Astrocyte (in vitro differentiated cells and primary cell): Measurements from ENCODE around the gene GET3. TPM values are rescaled to one million over a fixed set of nuclear protein-coding genes. Genes with fewer than 3 reads are reported as not detected.

Experiments
- DNase-seq: peaks from one replicate; pipeline ENCODE4 v3.0.0-alpha.2; 2010; ENCODE audit warnings: low read depth
- FAIRE-seq: peaks from 2 replicates; lab custom pipeline; 2011; peaks lifted over from hg19 to GRCh38; lab: Jason Lieb, UNC
- H2AFZ ChIP-seq: 2 replicates; pipeline ENCODE4 v1.6.0; 2012; ENCODE audit warnings: low read depth, low read length, inconsistent platforms
- H3K27ac ChIP-seq: 2 replicates; pipeline ENCODE4 v1.5.1; 2011; ENCODE audit warnings: low read depth, low read length, inconsistent platforms
- H3K27me3 ChIP-seq: 2 replicates; pipeline ENCODE4 v1.6.0; 2011; ENCODE audit warnings: low read length, inconsistent platforms; ENCODE audit not compliant: insufficient read depth
- H3K36me3 ChIP-seq: 2 replicates; pipeline ENCODE4 v1.5.1; 2011; ENCODE audit warnings: low read length, inconsistent platforms; ENCODE audit not compliant: insufficient read depth
- H3K4me1 ChIP-seq: 2 replicates; pipeline ENCODE4 v1.5.1; 2011; ENCODE audit warnings: low read length, inconsistent platforms; ENCODE audit not compliant: insufficient read depth
- H3K4me2 ChIP-seq: 2 replicates; pipeline ENCODE4 v1.6.0; 2012; ENCODE audit warnings: low read length, inconsistent platforms
- H3K4me3 ChIP-seq: 2 replicates; pipeline ENCODE4 v1.5.1; 2011; ENCODE audit warnings: low read depth, mild to moderate bottlenecking, low read length, inconsistent platforms; ENCODE audit not compliant: insufficient read depth
- H3K79me2 ChIP-seq: 2 replicates; pipeline ENCODE4 v1.6.0; 2012; ENCODE audit warnings: mild to moderate bottlenecking, low read length, inconsistent platforms; ENCODE audit not compliant: insufficient read depth
- H3K9ac ChIP-seq: 2 replicates; pipeline ENCODE4 v1.6.0; 2012; ENCODE audit warnings: mild to moderate bottlenecking, low read length, inconsistent platforms
- H3K9me3 ChIP-seq: 2 replicates; pipeline ENCODE4 v1.5.1; 2012; ENCODE audit warnings: low read depth, mild to moderate bottlenecking, low read length, inconsistent platforms; ENCODE audit not compliant: insufficient read depth
- H4K20me1 ChIP-seq: 2 replicates; pipeline ENCODE4 v1.6.0; 2012; ENCODE audit warnings: low read length, inconsistent platforms; ENCODE audit not compliant: insufficient read depth
- H3K27ac Mint-ChIP-seq: one replicate; pipeline ENCODE4 v1.8.0; 2021; ENCODE audit warnings: mild to moderate bottlenecking, mixed read lengths; ENCODE audit not compliant: unreplicated experiment
- H3K27me3 Mint-ChIP-seq: one replicate; pipeline ENCODE4 v1.8.0; 2021; ENCODE audit warnings: low read depth, mixed read lengths; ENCODE audit not compliant: unreplicated experiment
- H3K36me3 Mint-ChIP-seq: one replicate; pipeline ENCODE4 v1.8.0; 2021; ENCODE audit warnings: low read depth, mixed read lengths; ENCODE audit not compliant: unreplicated experiment
- H3K4me1 Mint-ChIP-seq: one replicate; pipeline ENCODE4 v1.8.0; 2021; ENCODE audit warnings: low read depth, mixed read lengths; ENCODE audit not compliant: unreplicated experiment
- H3K4me3 Mint-ChIP-seq: one replicate; pipeline ENCODE4 v1.8.0; 2021; ENCODE audit warnings: mild to moderate bottlenecking, moderate library complexity, mixed read lengths; ENCODE audit not compliant: unreplicated experiment
- H3K9me3 Mint-ChIP-seq: one replicate; pipeline ENCODE4 v1.8.0; 2021; ENCODE audit warnings: mild to moderate bottlenecking, mixed read lengths; ENCODE audit not compliant: unreplicated experiment
- CTCF ChIP-seq: IDR thresholded peaks from 2 replicates; pipeline ENCODE4 v1.5.1; 2011; ENCODE audit warnings: low read depth, mild to moderate bottlenecking, inconsistent platforms, low read length, moderate library complexity; ENCODE audit not compliant: insufficient read depth
- EZH2 ChIP-seq: IDR thresholded peaks from 2 replicates; pipeline ENCODE4 v1.6.1; 2012; ENCODE audit warnings: mild to moderate bottlenecking, low read length, inconsistent platforms; ENCODE audit not compliant: insufficient read depth
- total RNA-seq: library from RNA; stranded (reverse); gene quantifications from 2 replicates; pipeline ENCODE4 v1.2.1, GENCODE V29; 2021

The GET3 gene
- total RNA-seq, 1 donor from 2014 or later = 66.8 TPM

GRCh38 chr19:12767666-12768065 is 30.4 kb downstream of the GET3 start:
- H2AFZ ChIP-seq = no peak overlapping the region
- no peak overlapping the region for H3K27ac ChIP-seq
- Mint-ChIP-seq H3K9me3 (no peaks in the 10 kb centered on the region), H3K27me3 (peaks cover 5% of the 10 kb centered on the region), H3K4me1 (no peaks in the 10 kb centered on the region), H3K27ac (no peak overlapping the region), H3K36me3 (peaks cover 26% of the 10 kb centered on the region), H3K4me3 (no peak overlapping the region)
- no peaks in the 10 kb centered on the region for H3K4me1 ChIP-seq
- no peak overlapping the region for H3K4me3 ChIP-seq
- no peak for TF ChIP-seq CTCF
- no peak for TF ChIP-seq EZH2
- no peak overlapping the region for H3K4me2 ChIP-seq
- FAIRE-seq (no peak), DNase-seq (no peak)
- H3K36me3 ChIP-seq = no peaks in the 10 kb centered on the region
- no peaks in the 10 kb centered on the region for H3K79me2 ChIP-seq
- no peaks in the 10 kb centered on the region for H4K20me1 ChIP-seq
- H3K27me3 ChIP-seq = no peaks in the 10 kb centered on the region
- no peak overlapping the region for H3K9ac ChIP-seq
- no peaks in the 10 kb centered on the region for H3K9me3 ChIP-seq

- H3K9me3 Mint-ChIP-seq = no peaks in the 10 kb centered on the region
- no peak overlapping the region for H2AFZ ChIP-seq
- H3K36me3 ChIP-seq = no peaks in the 10 kb centered on the region
- no peak overlapping the region for H3K9ac ChIP-seq
- H4K20me1 ChIP-seq = no peaks in the 10 kb centered on the region
- FAIRE-seq (no peak), DNase-seq (no peak)
- H3K4me1 Mint-ChIP-seq = peaks cover 9% of the 10 kb centered on the region
- H3K4me3 Mint-ChIP-seq = no peak overlapping the region
- H3K9me3 ChIP-seq = no peaks in the 10 kb centered on the region
- no peak overlapping the region for H3K4me3 ChIP-seq
- no peak overlapping the region for H3K27ac ChIP-seq
- H3K4me1 ChIP-seq = no peaks in the 10 kb centered on the region
- H3K36me3 Mint-ChIP-seq = peaks cover 17% of the 10 kb centered on the region
- H3K27ac Mint-ChIP-seq = no peak overlapping the region
- no peaks in the 10 kb centered on the region for H3K79me2 ChIP-seq
- peaks cover 5% of the 10 kb centered on the region for H3K27me3 Mint-ChIP-seq
- H3K27me3 ChIP-seq = no peaks in the 10 kb centered on the region
- TF ChIP-seq EZH2 (no peak), CTCF (no peak)
- no peak overlapping the region for H3K4me2 ChIP-seq
These were observed 32.4 kb downstream of the GET3 start for GRCh38 chr19:12769689-12770088.

GRCh38 chr19:12770922-12771321 is 33.6 kb downstream of the GET3 start:
- Histone ChIP-seq H2AFZ (no peak overlapping the region), H4K20me1 (no peaks in the 10 kb centered on the region), H3K4me2 (no peak overlapping the region), H3K4me1 (peaks cover 4% of the 10 kb centered on the region), H3K79me2 (no peaks in the 10 kb centered on the region), H3K36me3 (no peaks in the 10 kb centered on the region), H3K4me3 (no peak overlapping the region), H3K9me3 (no peaks in the 10 kb centered on the region), H3K27ac (no peak overlapping the region), H3K9ac (no peak overlapping the region), H3K27me3 (no peaks in the 10 kb centered on the region)
- TF ChIP-seq EZH2 (no peak), CTCF (no peak)
- H3K4me3 Mint-ChIP-seq = no peak overlapping the region
- H3K27me3 Mint-ChIP-seq = peaks cover 5% of the 10 kb centered on the region
- no peak overlapping the region for H3K27ac Mint-ChIP-seq
- no peaks in the 10 kb centered on the region for H3K9me3 Mint-ChIP-seq
- H3K4me1 Mint-ChIP-seq = peaks cover 9% of the 10 kb centered on the region
- DNase-seq = no peak
- H3K36me3 Mint-ChIP-seq = peaks cover 12% of the 10 kb centered on the region
- FAIRE-seq = no peak
